GM12874 (cell line): Measurements from ENCODE around the gene ATAD3B.
A peak's percentile ranks its signal among the peaks of the same experiment; 100 is the strongest.

Source experiments
- CTCF ChIP-seq: IDR thresholded peaks from 2 replicates; pipeline ENCODE4 v1.5.1; 2011; ENCODE audit warnings: low read depth, mild to moderate bottlenecking, control low read depth, low read length, moderate library complexity; ENCODE audit not compliant: insufficient read depth

Gene ATAD3B

GRCh38 chr1:1490633-1491230, 19.2 kb downstream of the ATAD3B start:
- no peak for TF ChIP-seq CTCF

- no peak for TF ChIP-seq CTCF
Observed at GRCh38 chr1:1491601-1492000, 20.0 kb downstream of the ATAD3B start.

GRCh38 chr1:1504777-1505365, 33.3 kb downstream of the ATAD3B start:
- TF ChIP-seq CTCF: peak; percentile 71

GRCh38 chr1:1507305-1507704, 35.7 kb downstream of the ATAD3B start:
- TF ChIP-seq CTCF: no peak

GRCh38 chr1:1510912-1511532, 39.5 kb downstream of the ATAD3B start:
- TF ChIP-seq CTCF: no peak

- TF ChIP-seq CTCF: no peak
Observed at GRCh38 chr1:1511533-1512285, 40.1 kb downstream of the ATAD3B start, which contains the start of gene ATAD3A. ATAD3A (plus strand) TSS chr1:1512162; CDS start chr1:1512269, 107 bp downstream.

- TF ChIP-seq CTCF: no peak
Observed at GRCh38 chr1:1517973-1518620, 46.5 kb downstream of the ATAD3B start.
